Activated naive CD8-positive, alpha-beta T cell treated with anti-CD3 and anti-CD28 coated beads for 36 hours (primary cell): ENCODE measurements around the gene CCDC68. TPM values are rescaled to one million over a fixed set of nuclear protein-coding genes. Genes with fewer than 3 reads are reported as not detected.
"Not testable (repeated sequence)": the region's sequence is repeated elsewhere in the genome, so short reads cannot be mapped to it uniquely, and the experiment has no call there.

ENCODE experiments used
- DNase-seq: peaks from one replicate; pipeline ENCODE4 v3.0.0; 2021
- H3K27ac Mint-ChIP-seq: one replicate; pipeline ENCODE4 v1.8.0; 2022; ENCODE audit warnings: mild to moderate bottlenecking, moderate library complexity, mixed read lengths
- H3K27me3 Mint-ChIP-seq: one replicate; pipeline ENCODE4 v1.8.0; 2022; ENCODE audit warnings: mild to moderate bottlenecking, mixed read lengths
- H3K36me3 Mint-ChIP-seq: one replicate; pipeline ENCODE4 v1.8.0; 2021; ENCODE audit warnings: mild to moderate bottlenecking, mixed read lengths
- H3K4me1 Mint-ChIP-seq: one replicate; pipeline ENCODE4 v1.8.0; 2021; ENCODE audit warnings: mixed read lengths
- H3K4me3 Mint-ChIP-seq: one replicate; pipeline ENCODE4 v1.8.0; 2022; ENCODE audit warnings: mild to moderate bottlenecking, moderate library complexity, mixed read lengths
- H3K9me3 Mint-ChIP-seq: one replicate; pipeline ENCODE4 v1.8.0; 2022; ENCODE audit warnings: mixed read lengths
- total RNA-seq, 2 experiments: library from RNA; stranded (reverse); gene quantifications; one replicate each; pipeline ENCODE4 v1.2.3, GENCODE V29; 2021

CCDC68 gene
- total RNA-seq, 2 experiments from 2014 or later: not detected

- Mint-ChIP-seq H3K27me3 (no peaks in the 10 kb centered on the region), H3K4me3 (no peak overlapping the region), H3K36me3 (no peaks in the 10 kb centered on the region), H3K4me1 (no peaks in the 10 kb centered on the region), H3K9me3 (no peaks in the 10 kb centered on the region), H3K27ac (no peak overlapping the region)
- DNase-seq: no peak
These were observed 78.7 kb downstream of the CCDC68 start for GRCh38 chr18:54880395-54881105.

- Mint-ChIP-seq H3K9me3 (no peaks in the 10 kb centered on the region), H3K27me3 (no peaks in the 10 kb centered on the region)
- DNase-seq: no peak
These were observed 79.6 kb downstream of the CCDC68 start for GRCh38 chr18:54879691-54880090.

GRCh38 chr18:54878659-54879358, 80.5 kb downstream of the CCDC68 start:
- no peaks in the 10 kb centered on the region for H3K36me3 Mint-ChIP-seq
- no peaks in the 10 kb centered on the region for H3K27me3 Mint-ChIP-seq
- no peak for DNase-seq
- no peaks in the 10 kb centered on the region for H3K4me1 Mint-ChIP-seq
- no peaks in the 10 kb centered on the region for H3K9me3 Mint-ChIP-seq
- no peak overlapping the region for H3K4me3 Mint-ChIP-seq
- H3K27ac Mint-ChIP-seq: no peak overlapping the region

More at GRCh38 chr18:54879691-54880090, 79.6 kb downstream of the CCDC68 start:
- Mint-ChIP-seq H3K4me1 (no peaks in the 10 kb centered on the region), H3K27ac (no peak overlapping the region), H3K36me3 (no peaks in the 10 kb centered on the region), H3K4me3 (no peak overlapping the region)

GRCh38 chr18:54878159-54878622, 81.1 kb downstream of the CCDC68 start:
- no peak for DNase-seq
- no peak overlapping the region for H3K4me3 Mint-ChIP-seq
- H3K36me3 Mint-ChIP-seq: no peaks in the 10 kb centered on the region
- no peak overlapping the region for H3K27ac Mint-ChIP-seq
- H3K9me3 Mint-ChIP-seq: no peaks in the 10 kb centered on the region
- H3K4me1 Mint-ChIP-seq: no peaks in the 10 kb centered on the region
- H3K27me3 Mint-ChIP-seq: no peaks in the 10 kb centered on the region

- Mint-ChIP-seq H3K36me3 (no peaks in the 10 kb centered on the region), H3K4me1 (no peaks in the 10 kb centered on the region), H3K9me3 (no peaks in the 10 kb centered on the region), H3K4me3 (no peak overlapping the region), H3K27ac (no peak overlapping the region), H3K27me3 (peaks cover 7% of the 10 kb centered on the region)
- no peak for DNase-seq
These were observed 82.2 kb downstream of the CCDC68 start for GRCh38 chr18:54877076-54877475.

GRCh38 chr18:54875063-54875462, 84.2 kb downstream of the CCDC68 start:
- DNase-seq: no peak
- Mint-ChIP-seq H3K4me1 (no peaks in the 10 kb centered on the region), H3K27ac (no peak overlapping the region), H3K9me3 (no peaks in the 10 kb centered on the region), H3K27me3 (peaks cover 7% of the 10 kb centered on the region), H3K4me3 (no peak overlapping the region), H3K36me3 (no peaks in the 10 kb centered on the region)

GRCh38 chr18:54873884-54874255, 85.4 kb downstream of the CCDC68 start:
- Mint-ChIP-seq H3K9me3 (no peaks in the 10 kb centered on the region), H3K4me1 (no peaks in the 10 kb centered on the region), H3K27ac (no peak overlapping the region), H3K27me3 (peaks cover 7% of the 10 kb centered on the region), H3K36me3 (no peaks in the 10 kb centered on the region), H3K4me3 (no peak overlapping the region)
- no peak for DNase-seq

GRCh38 chr18:54872681-54873080, 86.6 kb downstream of the CCDC68 start:
- Mint-ChIP-seq H3K4me3 (no peak overlapping the region), H3K9me3 (no peaks in the 10 kb centered on the region), H3K27ac (no peak overlapping the region), H3K4me1 (no peaks in the 10 kb centered on the region), H3K27me3 (peaks cover 7% of the 10 kb centered on the region), H3K36me3 (no peaks in the 10 kb centered on the region)
- DNase-seq: no peak

- no peaks in the 10 kb centered on the region for H3K4me1 Mint-ChIP-seq
- no peak for DNase-seq
- no peak overlapping the region for H3K27ac Mint-ChIP-seq
- H3K27me3 Mint-ChIP-seq: peaks cover 7% of the 10 kb centered on the region
- H3K9me3 Mint-ChIP-seq: no peaks in the 10 kb centered on the region
- H3K4me3 Mint-ChIP-seq: no peak overlapping the region
- no peaks in the 10 kb centered on the region for H3K36me3 Mint-ChIP-seq
These were observed 88.0 kb downstream of the CCDC68 start for GRCh38 chr18:54871231-54871630.

GRCh38 chr18:54867131-54867530, 92.1 kb downstream of the CCDC68 start:
- no peak for DNase-seq
- H3K4me3 Mint-ChIP-seq: no peak overlapping the region
- peaks cover 3% of the 10 kb centered on the region for H3K27me3 Mint-ChIP-seq
- no peaks in the 10 kb centered on the region for H3K9me3 Mint-ChIP-seq
- no peaks in the 10 kb centered on the region for H3K4me1 Mint-ChIP-seq
- H3K36me3 Mint-ChIP-seq: no peaks in the 10 kb centered on the region
- no peak overlapping the region for H3K27ac Mint-ChIP-seq

GRCh38 chr18:54860941-54861340, 98.3 kb downstream of the CCDC68 start:
- Mint-ChIP-seq H3K27me3 (peaks cover 8% of the 10 kb centered on the region), H3K4me3 (no peak overlapping the region), H3K27ac (no peak overlapping the region), H3K36me3 (no peaks in the 10 kb centered on the region), H3K4me1 (no peaks in the 10 kb centered on the region), H3K9me3 (no peaks in the 10 kb centered on the region)
- no peak for DNase-seq

GRCh38 chr18:54859667-54860421, 99.4 kb downstream of the CCDC68 start:
- peaks cover 8% of the 10 kb centered on the region for H3K27me3 Mint-ChIP-seq
- no peaks in the 10 kb centered on the region for H3K4me1 Mint-ChIP-seq
- no peak overlapping the region for H3K4me3 Mint-ChIP-seq
- H3K27ac Mint-ChIP-seq: no peak overlapping the region
- no peaks in the 10 kb centered on the region for H3K9me3 Mint-ChIP-seq
- DNase-seq: no peak
- no peaks in the 10 kb centered on the region for H3K36me3 Mint-ChIP-seq

- H3K27ac Mint-ChIP-seq: no peak overlapping the region
- no peak overlapping the region for H3K4me3 Mint-ChIP-seq
- no peaks in the 10 kb centered on the region for H3K36me3 Mint-ChIP-seq
- peaks cover 6% of the 10 kb centered on the region for H3K4me1 Mint-ChIP-seq
- H3K9me3 Mint-ChIP-seq: no peaks in the 10 kb centered on the region
- peaks cover 5% of the 10 kb centered on the region for H3K27me3 Mint-ChIP-seq
- no peak for DNase-seq
These were observed 101.8 kb downstream of the CCDC68 start for GRCh38 chr18:54857499-54857898.

GRCh38 chr18:54856105-54856646, 103.1 kb downstream of the CCDC68 start:
- Mint-ChIP-seq H3K4me3 (no peak overlapping the region), H3K27ac (no peak overlapping the region), H3K9me3 (no peaks in the 10 kb centered on the region), H3K27me3 (peaks cover 5% of the 10 kb centered on the region), H3K4me1 (peaks cover 6% of the 10 kb centered on the region), H3K36me3 (no peaks in the 10 kb centered on the region)
- DNase-seq: no peak

GRCh38 chr18:54855050-54855449, 104.2 kb downstream of the CCDC68 start:
- not testable (repeated sequence) for H3K27me3 Mint-ChIP-seq, H3K4me3 Mint-ChIP-seq, DNase-seq

More at GRCh38 chr18:54855050-54855449, 104.2 kb downstream of the CCDC68 start:
- H3K36me3 Mint-ChIP-seq, H3K4me1 Mint-ChIP-seq, H3K9me3 Mint-ChIP-seq, H3K27ac Mint-ChIP-seq: not testable (repeated sequence)
